ENCODE results near the gene SLC6A1.

GRCh38 chr3:10955711-10956453 lies 36.7 kb upstream of the SLC6A1 start:
- TF ChIP-seq CTCF (conservative IDR thresholded peaks at IDR 0.05; ENCODE audit: low read length) (no peak), EZH2phosphoT487 (IDR thresholded peaks at IDR 0.05; ENCODE audit: borderline replicate concordance, low read depth, low read length) (no peak)
